Chondrocyte (in vitro differentiated cells): ENCODE results near the gene MS4A5. TPM values are rescaled to one million over a fixed set of nuclear protein-coding genes. Genes with fewer than 3 reads are reported as not detected.

Experiments used
- DNase-seq: peaks from one replicate; pipeline ENCODE4 v3.0.0; 2021; ENCODE audit warnings: mixed read lengths, low spot score
- H3K27ac Mint-ChIP-seq: one replicate; pipeline ENCODE4 v1.8.0; 2021; ENCODE audit warnings: mild to moderate bottlenecking, moderate library complexity, mixed read lengths; ENCODE audit not compliant: unreplicated experiment
- H3K27me3 Mint-ChIP-seq: 2 replicates; pipeline ENCODE4 v1.8.0; 2021; ENCODE audit warnings: low read depth, mixed read lengths
- H3K36me3 Mint-ChIP-seq: 2 replicates; pipeline ENCODE4 v1.8.0; 2021; ENCODE audit warnings: low read depth, mixed read lengths
- H3K4me1 Mint-ChIP-seq: 2 replicates; pipeline ENCODE4 v1.8.0; 2021; ENCODE audit warnings: low read depth, mild to moderate bottlenecking, mixed read lengths
- H3K4me3 Mint-ChIP-seq: one replicate; pipeline ENCODE4 v1.8.0; 2021; ENCODE audit warnings: mild to moderate bottlenecking, moderate library complexity, mixed read lengths; ENCODE audit not compliant: unreplicated experiment
- H3K9me3 Mint-ChIP-seq: 2 replicates; pipeline ENCODE4 v1.8.0; 2021; ENCODE audit warnings: low read depth, mixed read lengths
- total RNA-seq: library from RNA; stranded (reverse); gene quantifications from 3 replicates; pipeline ENCODE4 v1.2.1, GENCODE V29; 2021
- TF ChIP-seq, protein P1 (sequence below): fragments of 200-600 bp; sonication (generic); IDR thresholded peaks from 2 replicates; pipeline ENCODE4 v1.5.0; 2021; ENCODE audit warnings: antibody characterized with exemption, mild to moderate bottlenecking, moderate library complexity

The MS4A5 gene
- total RNA-seq, 1 donor from 2014 or later, result not detected

DNA sequence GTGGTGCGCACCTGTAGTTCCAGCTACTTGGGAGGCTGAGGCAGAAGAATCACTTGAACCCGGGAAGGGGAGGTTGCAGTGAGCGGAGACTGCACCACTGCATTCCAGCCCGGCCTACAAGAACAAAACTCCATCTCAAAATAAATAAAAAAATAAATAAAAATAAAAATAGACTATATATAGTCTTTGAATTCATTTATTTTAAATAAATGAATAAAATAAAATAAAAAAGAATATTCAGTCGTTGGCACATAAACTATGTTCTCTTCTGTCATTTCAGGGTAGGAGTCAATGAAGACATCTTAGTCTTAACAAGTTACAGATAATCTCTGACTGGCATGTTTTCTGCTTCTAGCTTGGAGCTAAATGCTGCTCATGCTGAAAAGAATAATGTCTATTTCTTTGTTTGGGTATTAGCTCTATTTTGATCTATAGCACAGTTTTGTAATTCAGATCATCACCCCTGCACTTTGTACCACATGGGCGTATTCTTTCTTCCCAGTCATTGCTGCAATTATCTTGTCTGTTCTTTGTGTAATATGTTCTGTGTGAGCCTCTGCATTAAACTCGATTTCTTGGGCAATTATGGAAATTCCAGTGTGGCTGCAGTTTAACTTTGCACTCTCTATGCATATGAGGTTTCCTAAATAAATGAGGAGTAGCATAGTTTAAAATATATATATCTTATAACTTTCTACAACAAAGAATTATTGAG, 34.5 kb upstream of the MS4A5 start:
- Mint-ChIP-seq H3K36me3 (no peaks in the 10 kb centered on the region), H3K4me1 (no peaks in the 10 kb centered on the region), H3K4me3 (no peak overlapping the region), H3K9me3 (no peaks in the 10 kb centered on the region), H3K27me3 (peaks cover 10% of the 10 kb centered on the region), H3K27ac (no peak overlapping the region)
- DNase-seq, result no peak
- TF ChIP-seq, protein P1, sequence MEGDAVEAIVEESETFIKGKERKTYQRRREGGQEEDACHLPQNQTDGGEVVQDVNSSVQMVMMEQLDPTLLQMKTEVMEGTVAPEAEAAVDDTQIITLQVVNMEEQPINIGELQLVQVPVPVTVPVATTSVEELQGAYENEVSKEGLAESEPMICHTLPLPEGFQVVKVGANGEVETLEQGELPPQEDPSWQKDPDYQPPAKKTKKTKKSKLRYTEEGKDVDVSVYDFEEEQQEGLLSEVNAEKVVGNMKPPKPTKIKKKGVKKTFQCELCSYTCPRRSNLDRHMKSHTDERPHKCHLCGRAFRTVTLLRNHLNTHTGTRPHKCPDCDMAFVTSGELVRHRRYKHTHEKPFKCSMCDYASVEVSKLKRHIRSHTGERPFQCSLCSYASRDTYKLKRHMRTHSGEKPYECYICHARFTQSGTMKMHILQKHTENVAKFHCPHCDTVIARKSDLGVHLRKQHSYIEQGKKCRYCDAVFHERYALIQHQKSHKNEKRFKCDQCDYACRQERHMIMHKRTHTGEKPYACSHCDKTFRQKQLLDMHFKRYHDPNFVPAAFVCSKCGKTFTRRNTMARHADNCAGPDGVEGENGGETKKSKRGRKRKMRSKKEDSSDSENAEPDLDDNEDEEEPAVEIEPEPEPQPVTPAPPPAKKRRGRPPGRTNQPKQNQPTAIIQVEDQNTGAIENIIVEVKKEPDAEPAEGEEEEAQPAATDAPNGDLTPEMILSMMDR, result no peak

DNA sequence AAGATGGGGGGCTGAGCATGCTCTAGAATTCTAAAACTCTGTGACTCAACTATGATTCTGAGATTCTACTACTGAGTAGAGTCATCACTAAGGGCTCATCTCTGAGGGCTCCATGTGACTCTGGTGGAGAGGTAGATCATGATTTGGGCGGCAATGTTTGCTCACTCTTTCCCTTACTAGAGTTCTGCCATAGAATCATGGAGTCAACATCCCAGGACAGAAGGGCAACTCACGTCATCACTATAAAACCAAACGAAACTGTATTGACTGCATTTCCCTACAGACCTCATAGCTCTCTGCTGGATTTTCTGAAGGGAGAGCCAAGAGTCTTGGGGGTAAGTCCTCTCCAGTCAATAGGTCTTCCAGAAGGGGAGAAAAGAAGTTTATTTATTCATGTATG, 33.0 kb upstream of the MS4A5 start, which contains the start of gene MS4A14:
Gene MS4A14, plus strand, starts transcription at position 78 of the 400 bp plus-strand sequence. Its CDS starts 120 bp downstream, at position 198.
- H3K36me3 Mint-ChIP-seq, result no peaks in the 10 kb centered on the region
- no peaks in the 10 kb centered on the region for H3K9me3 Mint-ChIP-seq
- no peaks in the 10 kb centered on the region for H3K4me1 Mint-ChIP-seq
- H3K4me3 Mint-ChIP-seq, result no peak within 1 kb of the TSS
- DNase-seq, result no peak
- TF ChIP-seq, protein P1, result no peak
- no peak within 1 kb of the TSS for H3K27ac Mint-ChIP-seq
- H3K27me3 Mint-ChIP-seq, result peaks cover 10% of the 10 kb centered on the region

DNA sequence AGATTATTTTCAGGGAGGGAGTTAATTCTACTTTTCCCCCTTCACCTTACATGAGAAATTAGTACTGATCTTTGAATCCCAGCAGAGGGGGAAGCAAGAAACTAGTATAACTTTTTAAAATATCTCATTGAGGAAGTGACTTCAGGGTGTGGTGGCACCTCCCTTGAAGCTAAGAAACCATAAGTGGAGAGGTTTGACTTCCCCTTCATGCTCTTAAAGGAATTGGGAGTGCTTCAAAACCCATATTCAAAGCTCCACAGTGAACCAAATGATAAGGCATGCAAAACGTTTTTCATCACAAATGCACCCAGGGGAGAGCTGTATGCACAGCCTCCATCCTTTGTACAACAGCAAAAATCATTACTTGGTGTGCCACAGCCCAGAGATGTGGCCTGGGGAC, 32.6 kb upstream of the MS4A5 start:
- Mint-ChIP-seq H3K4me3 (no peak overlapping the region), H3K27ac (no peak overlapping the region), H3K4me1 (no peaks in the 10 kb centered on the region), H3K36me3 (no peaks in the 10 kb centered on the region), H3K27me3 (peaks cover 10% of the 10 kb centered on the region), H3K9me3 (no peaks in the 10 kb centered on the region)
- TF ChIP-seq, protein P1, result no peak
- DNase-seq, result no peak

DNA sequence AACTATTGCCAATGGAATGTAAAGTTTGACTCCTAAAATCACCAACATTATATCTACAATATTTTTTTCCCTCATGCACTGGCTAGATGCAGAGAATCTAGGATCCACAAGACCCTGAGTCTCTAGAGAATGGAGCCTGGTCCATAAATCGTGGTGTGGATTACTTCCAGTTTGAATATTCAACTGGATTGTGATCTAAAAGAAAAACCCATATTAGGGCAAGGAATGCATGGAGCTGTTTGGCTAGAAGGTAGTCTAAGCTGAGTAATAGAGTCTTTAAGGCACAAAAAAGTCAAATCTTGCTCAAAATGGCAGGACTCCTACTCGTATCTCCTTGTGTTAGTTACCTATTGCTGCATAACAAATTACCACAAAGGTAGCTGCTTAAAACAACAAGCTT, 9.4 kb upstream of the MS4A5 start:
- Mint-ChIP-seq H3K27me3 (peaks cover 6% of the 10 kb centered on the region), H3K27ac (no peak overlapping the region), H3K4me3 (no peak overlapping the region), H3K36me3 (no peaks in the 10 kb centered on the region), H3K9me3 (peaks cover 2% of the 10 kb centered on the region), H3K4me1 (no peaks in the 10 kb centered on the region)
- TF ChIP-seq, protein P1, result no peak
- DNase-seq, result no peak

DNA sequence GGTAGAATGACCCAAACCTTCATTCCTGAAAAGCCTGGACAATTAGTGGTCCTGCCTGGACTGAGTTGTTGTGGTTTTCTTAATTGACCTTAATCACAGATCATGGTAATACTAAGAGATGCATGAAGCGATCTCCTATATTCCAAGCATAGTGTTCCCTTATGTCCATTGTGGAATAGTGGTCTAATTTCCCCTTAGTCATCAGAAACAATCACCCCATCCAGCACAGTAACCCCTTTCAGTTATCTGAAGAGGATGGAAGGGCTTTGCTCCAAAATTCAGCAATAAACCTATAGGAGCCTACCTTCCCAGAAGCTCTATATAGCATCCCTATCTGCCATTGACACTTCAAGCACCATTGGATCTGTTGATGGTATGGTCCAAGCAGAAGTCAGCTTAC, 6.8 kb upstream of the MS4A5 start:
- Mint-ChIP-seq H3K27me3 (peaks cover 3% of the 10 kb centered on the region), H3K4me3 (no peak overlapping the region), H3K36me3 (no peaks in the 10 kb centered on the region), H3K27ac (no peak overlapping the region), H3K9me3 (no peaks in the 10 kb centered on the region), H3K4me1 (no peaks in the 10 kb centered on the region)
- TF ChIP-seq, protein P1, result no peak
- DNase-seq, result no peak
